ENCODE measurements around the gene KIF23. TPM values are rescaled to one million over a fixed set of nuclear protein-coding genes. Genes with fewer than 3 reads are reported as not detected.

The KIF23 gene
- total RNA-seq, 1 donor from 2014 or later: 5.4 TPM

DNA sequence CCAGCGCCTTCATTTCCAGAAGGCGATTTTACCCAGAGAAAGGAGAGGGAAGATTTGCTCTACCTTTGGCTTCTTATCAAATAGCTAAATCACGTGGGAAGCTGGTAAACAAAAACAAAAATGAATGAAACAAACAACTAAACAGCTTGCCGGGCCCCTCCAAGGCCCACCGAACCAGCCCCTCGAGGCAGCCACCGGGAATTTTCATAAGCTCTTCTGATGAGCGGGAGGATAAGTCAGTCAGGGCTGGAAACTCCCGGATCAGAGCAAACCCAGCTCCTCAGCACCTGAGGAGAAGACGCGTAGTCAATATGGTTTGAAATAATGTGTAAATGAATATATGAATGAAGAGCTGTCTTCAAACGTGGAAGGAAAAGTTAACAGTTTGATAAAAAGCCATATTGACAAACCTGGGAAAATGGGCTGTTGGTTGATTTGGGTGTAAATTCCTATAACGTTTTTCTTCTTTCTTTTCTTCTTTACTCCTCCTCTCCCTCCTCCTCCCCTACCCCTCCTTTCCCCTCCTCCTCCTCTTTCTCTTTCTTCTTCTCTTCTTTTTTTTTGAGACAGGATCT is 49.1 kb downstream of the KIF23 start:
- DNase-seq (ENCODE audit: low read depth in 2 of 2): peak in 1 of 2 donors; percentile 53

DNA sequence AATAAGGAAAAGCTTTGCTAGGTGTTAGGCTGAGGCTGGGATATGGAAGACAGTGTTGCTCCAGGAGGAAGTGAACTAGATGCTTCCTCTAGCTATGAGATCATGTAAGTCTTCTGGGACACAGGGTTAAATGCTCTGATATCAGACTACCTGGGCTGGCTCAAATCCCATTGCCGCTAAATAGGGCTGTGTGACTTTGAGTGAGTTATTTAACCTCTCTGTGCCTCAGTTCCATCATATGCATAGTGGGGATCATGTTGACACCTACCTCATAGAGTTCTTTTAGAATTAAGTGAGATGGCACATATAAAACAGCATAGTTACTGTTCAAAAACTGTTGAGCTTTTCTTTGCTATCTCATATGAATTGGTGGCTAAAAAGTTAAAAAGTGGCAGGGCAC is 51.1 kb downstream of the KIF23 start:
- DNase-seq (ENCODE audit: low read depth in 2 of 2): no peak

DNA sequence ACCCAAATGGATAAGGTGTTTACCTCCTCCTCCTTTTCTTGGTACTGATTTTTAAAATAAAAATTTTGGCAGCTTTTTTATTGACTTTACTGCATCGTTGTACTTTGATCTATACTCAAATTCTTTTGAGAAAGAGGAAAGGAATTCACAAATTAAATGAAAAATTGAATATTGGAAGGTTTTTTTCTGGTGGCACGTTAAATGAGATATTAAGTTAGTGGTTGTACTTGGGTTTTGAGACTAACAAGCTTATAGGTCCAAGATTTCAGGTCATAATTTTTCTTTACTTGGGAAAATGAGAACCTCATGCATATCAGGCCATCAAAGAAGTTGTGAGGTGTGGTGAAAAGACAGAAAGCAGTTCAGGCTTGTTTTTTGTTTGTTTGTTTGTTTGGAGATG is 52.6 kb downstream of the KIF23 start:
- no peak for DNase-seq (ENCODE audit: low read depth in 2 of 2)

DNA sequence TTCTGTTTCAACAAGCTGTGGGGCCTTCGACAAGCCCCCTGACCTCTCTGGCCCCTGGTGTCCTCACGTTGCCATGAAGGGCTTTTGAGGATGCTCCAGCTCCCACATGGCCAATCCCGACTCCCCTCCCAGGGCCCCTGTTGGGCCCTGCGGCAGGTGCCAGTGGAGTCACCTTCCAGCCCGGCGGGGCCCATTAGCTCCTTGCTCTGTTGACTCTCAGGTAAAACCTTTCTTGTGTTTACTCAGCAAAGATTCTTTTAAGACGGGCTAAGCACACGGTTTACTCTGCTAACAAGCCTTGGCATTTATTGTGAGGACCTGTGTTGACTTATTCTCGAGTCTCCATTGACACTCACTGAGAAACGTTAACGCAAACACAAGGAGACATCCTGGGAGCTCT is 53.5 kb downstream of the KIF23 start:
- DNase-seq (ENCODE audit: low read depth in 2 of 2): no peak

DNA sequence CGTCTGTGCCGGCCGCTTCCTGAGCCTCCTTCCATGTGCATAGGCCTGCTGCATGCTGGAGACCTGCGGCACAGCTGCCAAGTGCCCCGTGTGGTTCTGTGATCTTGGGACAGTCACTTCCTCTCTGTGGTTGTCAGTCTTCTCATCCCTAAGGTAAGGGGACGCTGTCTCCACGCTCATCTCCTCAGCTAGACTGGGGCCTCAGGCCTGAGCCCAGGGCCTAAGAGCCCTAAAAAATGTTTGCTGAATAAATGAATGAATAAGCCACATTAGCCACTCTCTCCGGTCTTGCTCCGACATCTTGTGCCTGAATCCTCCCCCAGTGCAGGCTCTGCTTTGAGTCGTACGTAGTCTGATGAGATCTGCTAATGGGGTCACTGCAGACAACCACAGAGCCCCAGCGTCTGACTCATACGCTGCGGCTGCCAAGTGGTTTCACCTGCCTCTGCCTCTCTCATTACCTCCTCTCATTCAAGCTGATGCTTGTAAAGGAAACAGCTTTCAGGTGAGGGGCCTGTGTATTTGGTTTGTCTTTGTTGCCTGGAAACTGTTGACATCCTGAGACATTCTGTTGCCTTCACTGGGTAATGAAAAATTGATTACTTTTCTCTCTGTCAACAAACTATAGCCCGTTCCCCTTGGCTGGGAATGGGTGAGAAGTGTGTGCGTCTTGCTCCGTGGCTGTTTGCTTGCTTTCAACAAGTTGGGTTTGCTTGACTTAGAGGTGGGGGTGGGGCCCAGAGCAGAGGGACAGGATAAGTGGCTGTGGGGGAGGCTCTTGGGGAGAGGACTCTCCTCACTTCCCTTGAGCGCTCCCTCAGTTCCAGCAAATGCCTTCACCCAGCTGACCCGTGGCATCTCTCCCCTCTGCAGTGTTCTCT is 54.3 kb downstream of the KIF23 start:
- peak in 1 of 2 donors; percentile 74 for DNase-seq (ENCODE audit: low read depth in 2 of 2)

DNA sequence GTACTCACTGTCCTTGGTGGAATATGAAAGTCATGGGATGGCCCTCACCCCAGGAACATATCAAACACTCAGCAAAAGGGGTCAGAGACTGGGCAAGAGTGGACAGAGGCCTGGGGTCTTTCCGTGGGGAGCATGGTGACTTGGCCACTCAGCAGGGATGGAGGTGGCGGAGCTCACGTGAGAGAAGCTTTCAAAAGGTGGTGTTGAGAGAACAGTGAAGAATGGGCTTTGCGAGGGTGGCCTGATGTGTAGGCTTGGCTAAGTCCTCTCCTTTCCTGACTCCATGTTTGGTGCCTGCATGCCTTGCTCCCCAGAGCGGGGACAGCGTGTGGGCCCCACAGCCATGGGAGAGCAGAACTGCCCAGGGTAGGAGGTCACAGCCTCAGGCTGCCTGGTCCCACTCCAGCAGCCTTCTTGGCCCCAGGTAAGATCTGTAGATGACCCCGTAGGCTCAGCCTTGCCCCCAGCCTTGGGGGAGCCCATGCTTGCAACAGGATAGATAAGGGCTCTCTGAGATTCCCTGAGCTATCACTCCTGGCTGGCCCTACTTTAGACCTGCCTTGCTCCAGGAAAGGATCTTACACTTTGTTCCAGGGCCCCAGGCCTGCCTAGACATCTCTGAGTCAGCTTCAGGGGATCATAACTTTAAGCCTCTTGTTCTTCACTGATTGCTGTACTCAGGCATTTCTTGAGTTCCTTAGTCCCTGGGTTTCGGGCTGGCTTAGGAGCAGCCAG is 55.5 kb downstream of the KIF23 start:
- no peak for DNase-seq (ENCODE audit: low read depth in 2 of 2)

DNA sequence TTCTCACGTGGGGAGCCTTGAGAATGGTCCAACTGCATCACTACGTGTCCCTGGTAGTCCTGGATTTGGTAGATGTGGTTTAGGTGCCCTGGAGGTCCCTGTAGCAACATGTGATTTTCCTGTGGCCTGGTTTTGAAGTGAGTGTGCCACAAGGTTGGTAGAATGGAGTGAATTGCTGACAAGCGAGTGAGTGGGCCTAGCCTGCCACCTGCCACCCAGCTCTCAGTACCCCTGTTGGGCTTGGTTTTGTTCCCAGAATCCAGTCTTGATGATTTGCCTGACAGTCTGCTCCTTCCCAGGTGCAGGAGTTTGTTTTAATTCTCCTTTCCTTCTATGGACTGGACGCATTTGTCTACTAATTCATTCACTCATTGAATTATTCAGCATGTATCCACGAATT is 57.9 kb downstream of the KIF23 start:
- DNase-seq (ENCODE audit: low read depth in 2 of 2): no peak

DNA sequence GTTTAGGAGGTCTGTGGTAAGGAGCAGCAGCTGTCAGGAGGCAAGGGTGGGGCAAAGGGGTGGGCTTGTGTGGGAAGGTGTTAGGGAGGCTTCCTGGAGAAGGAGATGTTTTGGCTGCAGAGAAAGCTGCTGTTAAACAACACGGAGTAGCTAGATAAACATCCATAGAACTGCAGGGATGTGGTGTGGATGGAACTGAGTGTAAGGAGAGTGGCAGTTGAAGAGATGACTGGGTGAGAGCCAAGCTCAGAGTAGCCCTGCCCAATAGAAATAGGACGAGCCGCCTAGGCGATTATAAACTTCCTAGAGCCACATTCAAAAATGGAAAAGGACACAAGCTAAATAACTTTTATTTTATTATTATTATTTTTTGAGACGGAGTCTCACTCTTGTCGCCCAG is 58.4 kb downstream of the KIF23 start:
- no peak for DNase-seq (ENCODE audit: low read depth in 2 of 2)

DNA sequence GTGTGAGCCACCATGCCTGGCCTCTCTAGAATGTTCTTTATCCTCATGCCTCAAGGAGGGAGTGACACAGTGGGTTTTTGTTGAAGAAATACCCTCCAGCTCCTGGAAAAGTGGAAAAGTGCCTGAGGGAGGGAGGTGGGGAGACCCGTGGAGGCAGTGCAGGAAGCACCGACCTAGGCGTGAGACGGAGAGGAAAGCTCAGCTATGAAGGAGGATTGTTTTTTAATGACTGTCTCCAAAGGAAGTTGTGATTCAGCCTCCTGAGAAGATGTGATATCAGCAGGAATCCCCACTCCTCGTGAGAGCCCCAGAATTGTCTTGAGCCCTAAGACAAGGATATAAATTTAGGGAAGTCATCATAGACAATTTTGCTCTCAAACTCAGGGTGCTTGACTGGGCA is 60.1 kb downstream of the KIF23 start:
- peak in 1 of 2 donors; percentile 84 for DNase-seq (ENCODE audit: low read depth in 2 of 2)

DNA sequence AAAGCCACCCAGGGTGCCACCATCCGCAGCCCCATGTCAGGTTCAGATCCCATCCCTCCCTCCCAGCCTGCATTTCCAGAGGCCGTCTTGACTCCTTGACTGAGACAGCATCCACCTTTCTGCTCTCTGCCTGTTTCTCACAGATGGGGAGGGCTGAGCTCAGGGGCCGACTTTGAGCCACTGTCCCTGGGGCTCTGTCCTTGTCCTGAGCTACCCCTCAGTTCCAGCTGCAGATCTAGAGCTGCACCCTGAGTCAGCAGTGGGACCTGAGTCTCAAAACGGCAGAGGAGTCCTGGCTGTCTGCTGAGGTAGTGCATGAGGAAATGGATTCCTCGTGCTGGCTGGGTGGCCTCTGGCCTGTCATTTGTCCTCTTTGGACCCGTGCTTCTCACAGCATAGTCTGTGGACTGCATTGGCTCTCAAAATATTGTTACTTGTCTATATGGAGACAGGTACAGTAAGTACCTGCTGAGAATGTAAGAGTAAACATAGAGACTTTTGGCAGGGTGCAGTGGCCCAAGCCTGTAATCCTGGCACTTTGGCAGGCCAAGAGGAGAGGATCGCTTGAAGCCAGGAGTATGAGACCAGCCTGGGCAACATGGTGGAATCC is 60.8 kb downstream of the KIF23 start:
- peak in 1 of 2 donors; percentile 53 for DNase-seq (ENCODE audit: low read depth in 2 of 2)

DNA sequence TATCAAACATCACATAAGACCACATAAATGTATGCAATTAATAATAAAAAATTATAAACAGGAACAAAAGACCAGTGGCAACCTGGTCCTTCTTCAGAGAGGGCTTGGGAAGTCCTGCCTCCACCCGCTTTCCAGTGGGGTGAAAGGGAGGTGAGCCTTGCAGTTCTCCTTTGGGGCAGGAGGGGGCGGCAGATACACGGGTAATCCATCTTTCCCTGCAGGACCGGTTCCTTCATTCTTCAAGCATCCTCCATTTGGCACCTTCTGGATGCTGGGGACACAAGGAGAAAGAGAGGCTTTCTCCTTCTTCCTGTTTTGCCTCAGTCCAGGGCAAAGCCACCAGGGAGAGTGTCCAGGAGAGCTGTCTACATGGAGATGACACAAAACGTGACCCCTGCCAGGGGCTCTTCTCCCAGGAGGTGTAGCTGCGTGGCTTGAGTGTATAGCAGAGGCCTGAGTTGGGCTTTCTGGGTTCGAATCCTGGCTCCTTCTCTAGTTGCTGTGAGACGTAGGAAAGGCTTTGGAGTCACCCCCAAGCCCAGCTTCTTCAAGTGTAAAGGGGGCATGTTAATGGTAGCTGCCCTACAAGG is 61.7 kb downstream of the KIF23 start:
- DNase-seq (ENCODE audit: low read depth in 2 of 2): peak; percentile 66 to 76

DNA sequence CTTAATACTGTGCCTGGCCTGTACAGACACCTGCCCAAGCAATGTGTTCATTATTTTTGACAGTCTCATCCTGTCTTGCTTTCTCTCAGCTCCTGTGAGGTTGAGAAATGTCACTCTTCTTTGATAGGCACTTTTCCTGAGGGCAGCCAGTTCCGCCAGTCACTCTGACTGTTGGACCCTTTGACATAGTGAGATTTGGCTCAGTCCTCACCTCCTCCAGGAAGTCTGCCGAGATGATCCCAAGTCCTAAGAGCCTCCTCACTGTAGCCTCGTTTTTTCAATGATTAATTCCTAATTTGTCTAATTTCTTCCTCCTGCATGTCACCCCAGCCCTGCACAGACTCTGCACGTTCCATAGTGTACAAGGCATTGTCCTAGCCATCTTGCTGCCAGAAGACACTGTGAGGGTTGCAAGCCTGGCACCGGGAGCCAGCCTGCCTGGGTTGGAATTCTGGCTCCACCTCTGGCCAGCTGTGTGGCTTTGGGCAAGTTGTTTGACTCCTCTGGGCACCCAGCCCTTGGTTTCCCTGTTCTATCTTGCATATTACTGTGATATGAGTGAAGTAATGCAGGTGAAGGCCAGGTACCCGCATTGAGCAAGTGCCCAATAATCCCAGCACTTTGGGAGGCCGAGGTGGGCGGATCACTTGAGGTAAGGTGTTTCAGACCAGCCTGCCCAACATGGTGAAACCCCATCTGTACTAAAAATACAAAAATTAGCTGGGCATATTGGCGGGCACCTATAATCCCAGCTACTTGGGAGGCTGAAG is 62.7 kb downstream of the KIF23 start:
- no peak for DNase-seq (ENCODE audit: low read depth in 2 of 2)

DNA sequence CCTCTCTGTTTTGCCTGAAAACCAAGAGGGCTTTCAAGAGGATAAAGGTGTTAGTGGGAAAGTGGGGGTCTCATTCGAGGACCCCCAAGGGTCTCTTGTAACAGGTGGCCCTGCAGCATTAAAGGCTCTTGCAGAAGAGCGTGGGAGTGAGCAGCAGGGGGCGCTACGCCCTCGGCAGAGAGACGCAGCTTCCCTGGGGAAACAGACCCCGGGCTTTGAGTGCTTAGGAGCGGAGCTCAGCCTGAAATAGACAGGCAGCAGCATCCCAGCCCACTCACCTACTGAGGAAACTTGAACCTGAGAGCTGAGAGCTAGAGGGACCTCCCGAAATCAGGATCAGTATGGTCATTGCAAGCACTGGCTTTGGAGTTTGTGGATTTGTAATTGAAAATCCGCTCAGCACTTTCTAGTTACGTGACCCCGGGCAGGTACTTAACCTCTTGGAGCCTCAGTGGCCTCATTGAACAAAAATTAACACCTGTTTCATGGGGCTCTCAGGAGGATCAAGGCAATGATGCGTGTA is 64.2 kb downstream of the KIF23 start:
- DNase-seq (ENCODE audit: low read depth in 2 of 2): peak; percentile 66 to 76

DNA sequence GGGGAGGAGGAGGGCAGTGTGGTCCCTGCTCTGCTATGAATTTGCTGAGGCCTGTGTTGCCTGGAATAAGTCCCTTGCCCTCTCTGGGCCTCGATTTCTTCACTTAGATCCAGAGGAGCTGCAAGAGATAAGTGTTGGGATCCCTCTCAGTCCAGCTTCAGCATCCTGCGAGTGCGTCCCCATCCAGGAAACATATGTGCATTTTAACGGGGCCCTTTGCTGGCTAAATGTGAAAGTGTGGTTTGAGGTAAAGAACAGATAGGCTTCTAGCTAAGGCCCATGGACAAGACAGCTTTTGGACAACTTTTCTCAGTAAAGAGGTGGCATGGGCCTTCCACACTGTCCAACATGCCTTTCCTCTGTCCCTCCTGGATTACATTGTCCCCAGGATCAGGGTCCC is 64.9 kb downstream of the KIF23 start:
- DNase-seq (ENCODE audit: low read depth in 2 of 2): no peak

DNA sequence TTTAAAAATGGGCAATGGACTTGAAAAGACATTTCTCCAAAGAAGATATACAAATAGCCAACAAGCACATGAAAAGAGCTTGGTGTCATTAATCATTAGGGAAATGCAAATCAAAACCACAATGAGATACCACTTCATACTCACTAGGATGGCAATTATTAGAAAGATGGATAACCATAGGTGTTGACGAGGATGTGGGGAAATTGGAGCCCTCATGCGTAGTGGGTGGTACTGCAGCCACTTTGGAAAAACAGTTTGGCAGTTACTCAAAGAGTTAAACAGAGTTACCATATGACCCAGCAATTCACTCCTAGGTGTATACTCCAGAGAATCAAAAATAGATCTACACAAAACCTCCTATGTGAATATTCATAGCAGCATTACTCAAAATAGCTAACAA is 65.8 kb downstream of the KIF23 start:
- no peak for DNase-seq (ENCODE audit: low read depth in 2 of 2)

DNA sequence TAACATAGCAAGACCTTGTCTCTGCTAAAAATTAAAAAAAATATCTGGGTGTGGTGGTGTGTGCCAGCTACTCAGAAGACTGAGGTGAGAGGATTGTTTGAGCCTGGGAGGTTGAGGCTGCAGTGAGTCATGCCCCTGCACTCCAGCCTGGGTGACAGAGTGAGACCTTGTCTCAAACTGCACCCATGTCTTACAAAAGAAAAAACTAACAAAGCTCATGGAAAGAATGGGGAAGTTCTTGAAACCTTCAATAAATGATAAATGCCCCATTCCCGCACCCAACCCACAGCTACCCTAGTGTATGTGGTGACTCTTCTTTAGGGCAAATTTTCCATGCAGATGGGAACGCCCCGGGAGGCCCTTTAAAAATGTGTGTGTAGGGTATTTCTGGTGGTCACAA is 66.8 kb downstream of the KIF23 start:
- DNase-seq (ENCODE audit: low read depth in 2 of 2): no peak

DNA sequence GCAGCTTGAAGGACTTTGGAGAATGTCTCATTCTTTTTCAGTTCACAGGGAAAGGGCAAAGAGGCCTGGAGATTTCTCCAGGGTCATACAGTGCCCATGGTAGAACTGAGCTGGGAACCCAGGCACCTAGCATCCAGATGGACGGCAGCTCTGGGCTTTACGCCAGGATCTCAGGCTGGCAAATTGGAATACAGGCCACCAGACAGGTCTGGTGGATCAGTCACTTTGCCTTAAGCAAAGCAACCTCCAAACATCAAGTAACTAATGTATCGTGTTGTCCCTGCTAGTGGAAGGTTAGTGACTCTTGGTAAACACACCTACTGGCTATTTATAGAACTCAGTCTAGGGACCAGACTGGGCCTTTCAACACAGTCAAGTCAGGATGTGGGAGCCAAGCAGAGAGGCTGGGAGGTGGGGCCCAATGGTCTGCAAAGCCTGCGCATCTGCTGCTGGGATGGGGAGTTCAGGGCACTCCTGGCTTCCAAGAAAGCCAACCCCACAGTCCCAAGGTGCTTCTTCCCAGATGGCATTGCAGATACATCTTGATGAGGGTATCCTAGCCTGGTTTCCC is 68.6 kb downstream of the KIF23 start:
- no peak for DNase-seq (ENCODE audit: low read depth in 2 of 2)

DNA sequence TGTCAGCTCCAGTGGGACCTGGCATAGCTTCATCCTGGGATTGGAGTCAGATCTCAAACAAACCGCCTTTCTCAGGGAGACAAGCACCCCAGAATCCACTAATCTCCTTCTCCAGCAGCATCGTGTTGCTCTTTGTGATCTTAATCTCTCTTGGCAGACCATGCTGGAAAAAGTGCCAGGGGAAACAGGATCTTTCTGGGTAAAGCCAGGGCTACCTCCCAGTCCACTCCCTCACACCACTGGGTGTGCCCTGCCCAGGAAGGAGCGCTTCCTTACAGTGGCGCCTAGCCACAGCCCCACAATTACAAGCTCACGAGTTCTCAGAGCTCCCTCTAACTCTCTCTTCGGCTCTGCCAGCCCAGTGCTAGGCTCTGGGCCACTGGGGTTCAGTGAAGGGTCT is 70.7 kb downstream of the KIF23 start:
- DNase-seq (ENCODE audit: low read depth in 2 of 2): no peak

DNA sequence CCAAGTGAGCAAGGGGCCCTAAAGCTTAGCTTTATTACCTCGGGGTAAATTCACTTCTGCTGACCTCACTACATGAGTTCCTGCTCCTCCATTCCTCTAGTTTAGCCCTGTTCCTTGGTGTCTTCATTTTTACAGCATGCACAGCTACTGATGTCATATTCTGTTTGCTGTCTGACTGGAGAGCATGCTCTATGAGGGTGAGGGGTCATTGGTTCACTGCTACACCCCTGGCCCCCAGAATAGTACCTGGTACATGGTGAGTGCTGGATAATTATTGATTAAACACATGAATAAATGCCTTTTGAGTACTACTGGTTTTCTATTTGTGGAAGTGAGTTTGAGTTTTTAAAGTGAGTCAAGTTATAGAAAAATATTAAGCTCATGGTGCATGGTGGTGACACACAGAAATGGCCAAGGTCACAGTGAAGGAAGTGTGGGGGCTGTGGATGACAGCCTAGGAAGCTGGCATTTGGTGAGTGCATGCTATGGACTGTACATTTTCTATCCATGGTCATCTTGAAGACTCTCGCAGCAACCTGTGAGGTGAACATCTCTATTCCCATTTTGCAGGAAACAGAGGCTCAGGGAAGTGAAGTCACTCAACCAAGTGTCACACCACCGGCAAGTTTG is 72.4 kb downstream of the KIF23 start:
- DNase-seq (ENCODE audit: low read depth in 2 of 2): no peak

DNA sequence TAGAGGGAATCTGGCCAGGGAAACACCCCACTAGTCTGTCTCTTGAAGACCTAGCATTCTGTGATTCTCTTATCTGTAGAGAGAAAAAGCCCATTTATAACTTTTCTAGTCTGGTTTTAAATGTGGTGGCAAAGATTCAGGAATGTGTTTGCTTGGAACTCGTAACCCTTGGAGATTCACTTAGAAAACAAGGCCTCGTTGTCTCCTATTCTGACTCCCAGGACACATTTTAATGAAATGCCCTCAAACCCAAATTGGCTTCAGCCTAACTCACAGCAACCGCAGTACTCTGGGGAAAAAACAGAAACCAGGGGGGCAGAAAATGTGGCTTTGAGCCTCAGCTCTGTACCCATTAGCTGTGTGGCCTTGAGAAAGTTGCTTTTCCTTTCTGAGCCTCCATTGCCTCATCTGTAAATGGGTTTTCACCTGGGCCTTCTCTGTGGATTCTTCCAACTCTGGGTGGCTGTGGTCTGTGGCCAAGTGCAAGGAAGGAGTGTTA is 75.0 kb downstream of the KIF23 start:
- DNase-seq (ENCODE audit: low read depth in 2 of 2): no peak
